Psoas muscle (tissue), 8 donors: Measurements from ENCODE around the gene TBC1D2B. TPM values are rescaled to one million over a fixed set of nuclear protein-coding genes. Genes with fewer than 3 reads are reported as not detected.

Experiments
- ATAC-seq, 4 donors: fragments of 200-7000 bp; cut with Tn5 transposase; one replicate each; pipeline ENCODE4 v1.9.1; 2020; ENCODE audit warnings: moderate library complexity in 3 of 4, mild to moderate bottlenecking in 2 of 4
- DNase-seq, 2 donors: peaks; one replicate each; pipeline ENCODE4 v3.0.0-alpha.2; 2020
- H3K27ac ChIP-seq: fragments of 200-600 bp; one replicate; pipeline ENCODE4 v1.8.0; 2022
- H3K27me3 ChIP-seq, 3 donors: fragments of 200-600 bp in 1 of 3; one replicate each; pipeline versions ENCODE4 v1.6.1 to v1.8.0; 2013 to 2022; ENCODE audit warnings: low read length in 2 of 3, mild to moderate bottlenecking in 2 of 3, moderate library complexity in 1 of 3; ENCODE audit not compliant: insufficient read depth in 3 of 3
- H3K36me3 ChIP-seq, 2 donors: fragments of 200-600 bp in 1 of 2; one replicate each; pipeline versions ENCODE4 v1.6.1 to v1.8.0; 2013 to 2022; ENCODE audit warnings: low read depth in 1 of 2, mild to moderate bottlenecking in 1 of 2, moderate library complexity in 1 of 2; ENCODE audit not compliant: insufficient read depth in 1 of 2
- H3K4me1 ChIP-seq: fragments of 200-600 bp; one replicate; pipeline ENCODE4 v1.8.0; 2022
- H3K4me3 ChIP-seq: fragments of 200-600 bp; one replicate; pipeline ENCODE4 v1.8.0; 2022; ENCODE audit warnings: mild to moderate bottlenecking
- H3K9me3 ChIP-seq: fragments of 200-600 bp; one replicate; pipeline ENCODE4 v1.8.0; 2022
- WGBS, 3 donors: extraction: QIAGEN DNeasy Blood & Tissue Kit; methylation state at CpG; one replicate each; pipeline versions ENCODE4 v1.1.6 to v1.1.7; 2013; 5-methylcytosine and 5-hydroxymethylcytosine counted together
- intact Hi-C, 2 donors: fragments of 100-400 bp; cut with DNase I; formaldehyde crosslinking; loops; one replicate each; pipeline versions ENCODE4 v1.11.0 to v1.14.2; 2022
- polyA plus RNA-seq, 3 donors: library from polyadenylated mRNA; stranded (reverse); fragments of 200-250 nt; gene quantifications; one replicate each; pipeline ENCODE4 v1.2.3, GENCODE V29; 2013
- total RNA-seq, 4 donors: library from RNA; stranded (reverse); fragmentation: NEBNext Ultra II Directional in 2 of 4; extraction: Animal tissue kit (Norgen Biotek cat#: 25700) in 2 of 4; gene quantifications; one replicate each; pipeline versions ENCODE4 v1.2.1 to v1.2.4, GENCODE V29; 2021 to 2023
- TF ChIP-seq, protein P1 (sequence below): fragments of 200-600 bp; IDR thresholded peaks from one replicate; pipeline ENCODE4 v1.8.0; 2022; ENCODE audit warnings: antibody characterized with exemption
- donor health status: healthy with polysubstance abuse.
- donor health status: DM: no; HTN: no; CAD: no; lungs with moderate emphysema.
- donor health status: Bipolar disorder and iron deficiency.
- donor health status: healthy.
- donor health status: DM: yes; HTN: yes; CAD: no.
- donor health status: DM: no; HTN: no; CAD: no.
- donor health status: DM: no; HTN: no; CAD: no.
- donor health status: DM: yes; HTN: yes; CAD: no.

The TBC1D2B gene
- total and polyA plus RNA-seq, 7 donors = 2.8 to 11.8 (median 6.8) TPM

DNA sequence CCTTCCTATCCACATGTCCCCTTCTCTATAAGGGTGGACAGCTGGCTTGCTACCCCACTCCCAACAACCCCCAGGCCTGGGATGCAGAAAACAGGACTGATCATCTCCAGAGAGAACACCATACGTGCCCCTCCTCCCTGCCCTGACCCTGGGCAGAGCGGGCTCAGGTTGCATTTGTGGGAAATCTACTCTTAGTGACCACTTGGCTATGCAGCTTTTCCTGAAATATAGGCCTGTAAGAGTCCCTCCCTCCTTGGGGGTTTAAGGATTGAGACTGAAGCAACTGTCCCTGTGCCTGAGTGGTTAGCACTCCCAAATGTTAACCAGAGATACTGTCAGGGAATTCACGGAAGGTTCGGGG lies 26.6 kb upstream of the TBC1D2B start:
- TF ChIP-seq, protein P1, sequence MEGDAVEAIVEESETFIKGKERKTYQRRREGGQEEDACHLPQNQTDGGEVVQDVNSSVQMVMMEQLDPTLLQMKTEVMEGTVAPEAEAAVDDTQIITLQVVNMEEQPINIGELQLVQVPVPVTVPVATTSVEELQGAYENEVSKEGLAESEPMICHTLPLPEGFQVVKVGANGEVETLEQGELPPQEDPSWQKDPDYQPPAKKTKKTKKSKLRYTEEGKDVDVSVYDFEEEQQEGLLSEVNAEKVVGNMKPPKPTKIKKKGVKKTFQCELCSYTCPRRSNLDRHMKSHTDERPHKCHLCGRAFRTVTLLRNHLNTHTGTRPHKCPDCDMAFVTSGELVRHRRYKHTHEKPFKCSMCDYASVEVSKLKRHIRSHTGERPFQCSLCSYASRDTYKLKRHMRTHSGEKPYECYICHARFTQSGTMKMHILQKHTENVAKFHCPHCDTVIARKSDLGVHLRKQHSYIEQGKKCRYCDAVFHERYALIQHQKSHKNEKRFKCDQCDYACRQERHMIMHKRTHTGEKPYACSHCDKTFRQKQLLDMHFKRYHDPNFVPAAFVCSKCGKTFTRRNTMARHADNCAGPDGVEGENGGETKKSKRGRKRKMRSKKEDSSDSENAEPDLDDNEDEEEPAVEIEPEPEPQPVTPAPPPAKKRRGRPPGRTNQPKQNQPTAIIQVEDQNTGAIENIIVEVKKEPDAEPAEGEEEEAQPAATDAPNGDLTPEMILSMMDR = no peak
- Histone ChIP-seq H3K27me3 (no peaks in the 10 kb centered on the region), H3K27ac (no peak overlapping the region), H3K4me3 (no peak overlapping the region), H3K4me1 (no peaks in the 10 kb centered on the region), H3K9me3 (no peaks in the 10 kb centered on the region), H3K36me3 (no peaks in the 10 kb centered on the region)
- ATAC-seq (no peak), DNase-seq (no peak)
- 90 to 94% (median 93%) methylated on average over 4 of the region's 4 CpGs for WGBS, 3 donors
- intact Hi-C loops = no loop called here

DNA sequence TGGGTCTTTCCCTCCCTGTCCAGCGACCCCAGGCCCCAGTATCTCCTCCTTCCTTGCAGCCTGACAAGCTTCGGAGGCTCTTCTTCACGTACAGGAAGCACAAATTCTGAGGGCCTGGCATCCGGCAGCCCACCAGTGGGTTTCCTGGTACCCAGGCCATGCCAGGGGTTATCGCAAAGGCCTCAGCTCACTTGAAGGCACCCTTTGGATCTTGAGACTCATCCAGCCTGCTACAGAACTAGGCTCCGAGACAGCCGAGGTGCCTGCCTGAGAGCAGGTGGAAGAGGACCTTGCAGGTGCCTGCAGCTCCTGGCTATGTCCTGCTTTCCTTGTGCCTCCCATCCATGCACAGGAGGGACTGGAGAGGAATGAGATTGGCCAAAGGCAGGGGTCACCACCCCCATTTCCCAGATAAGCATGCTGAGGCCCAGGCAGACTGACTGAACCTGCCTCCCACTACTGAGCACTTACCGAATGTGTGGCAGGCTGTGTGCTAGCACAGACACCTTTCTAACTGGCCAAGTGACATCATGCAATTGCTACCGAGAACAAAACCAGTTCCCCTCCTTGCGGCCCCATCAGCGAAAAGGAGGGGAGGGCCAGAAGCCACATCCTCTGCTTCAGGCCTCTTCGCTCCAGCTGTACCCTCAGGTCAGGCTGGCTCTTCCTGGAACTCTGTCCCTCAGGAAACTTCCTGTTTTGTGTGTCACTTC lies 26.1 kb upstream of the TBC1D2B start:
- H3K4me1 ChIP-seq = no peaks in the 10 kb centered on the region
- WGBS, 3 donors = 83 to 87% (median 85%) methylated on average over 12 of the region's 12 CpGs
- H3K27ac ChIP-seq = no peak overlapping the region
- H3K27me3 ChIP-seq = no peaks in the 10 kb centered on the region
- H3K9me3 ChIP-seq = no peaks in the 10 kb centered on the region
- DNase-seq = no peak
- no peaks in the 10 kb centered on the region for H3K36me3 ChIP-seq
- TF ChIP-seq, protein P1 = no peak
- intact Hi-C loops = no loop called here
- ATAC-seq = no peak
- H3K4me3 ChIP-seq = no peak overlapping the region

DNA sequence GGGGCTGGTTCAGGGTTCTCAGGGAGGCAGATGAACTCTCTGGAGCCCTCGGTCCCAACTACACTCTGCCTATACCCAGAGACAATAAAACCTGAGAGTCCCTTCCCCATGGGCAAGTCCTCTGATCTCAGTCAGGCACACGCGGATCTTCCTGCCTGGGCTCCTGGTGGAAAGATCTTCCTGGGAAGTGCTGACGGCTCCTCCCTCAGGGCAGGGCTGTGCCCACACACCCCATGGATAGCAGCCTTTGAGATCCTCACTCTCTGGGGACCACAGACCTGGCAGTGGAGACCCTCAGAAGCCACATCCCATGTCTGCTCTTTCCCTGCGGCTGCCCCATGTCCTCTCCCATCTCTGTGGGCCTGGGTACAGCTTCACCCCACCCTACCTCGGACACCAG lies 25.2 kb upstream of the TBC1D2B start:
- H3K4me1 ChIP-seq = no peaks in the 10 kb centered on the region
- H3K9me3 ChIP-seq = no peaks in the 10 kb centered on the region
- H3K4me3 ChIP-seq = no peak overlapping the region
- ATAC-seq = no peak
- no peaks in the 10 kb centered on the region for H3K27me3 ChIP-seq
- no peaks in the 10 kb centered on the region for H3K36me3 ChIP-seq
- TF ChIP-seq, protein P1 = no peak
- intact Hi-C loops = no loop called here
- DNase-seq = no peak
- 85 to 88% (median 88%) methylated on average over 6 of the region's 6 CpGs for WGBS, 3 donors
- H3K27ac ChIP-seq = no peak overlapping the region

DNA sequence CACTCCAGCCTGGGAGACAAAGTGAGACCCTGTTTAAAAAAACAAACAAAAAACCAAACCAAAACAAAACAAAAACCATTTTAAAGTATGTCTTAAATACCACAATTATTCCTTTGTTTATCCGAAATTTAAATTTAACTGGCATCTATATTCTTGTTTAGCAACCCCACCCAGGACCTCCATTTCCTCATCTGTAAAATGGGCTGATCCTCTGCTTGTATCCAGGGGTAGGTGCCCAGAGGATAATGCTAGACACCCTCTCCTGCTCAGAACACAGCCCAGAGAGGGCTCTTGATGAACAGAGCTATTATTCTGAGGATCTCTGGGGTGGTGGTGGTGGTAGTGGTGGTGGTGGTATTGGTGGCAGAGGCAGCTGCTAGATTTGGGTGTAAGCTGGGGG lies 24.7 kb upstream of the TBC1D2B start:
- intact Hi-C loops = no loop called here
- H3K9me3 ChIP-seq = no peaks in the 10 kb centered on the region
- H3K4me3 ChIP-seq = no peak overlapping the region
- 92 to 97% (median 96%) methylated on average over 1 of the region's 1 CpG for WGBS, 3 donors
- H3K36me3 ChIP-seq = no peaks in the 10 kb centered on the region
- ATAC-seq = no peak
- no peak for DNase-seq
- no peak overlapping the region for H3K27ac ChIP-seq
- no peaks in the 10 kb centered on the region for H3K4me1 ChIP-seq
- no peaks in the 10 kb centered on the region for H3K27me3 ChIP-seq
- TF ChIP-seq, protein P1 = no peak
